ENCODE measurements around the gene PCDHB9.
"Not testable (repeated sequence)": the region's sequence is repeated elsewhere in the genome, so short reads cannot be mapped to it uniquely, and the experiment has no call there.

DNA sequence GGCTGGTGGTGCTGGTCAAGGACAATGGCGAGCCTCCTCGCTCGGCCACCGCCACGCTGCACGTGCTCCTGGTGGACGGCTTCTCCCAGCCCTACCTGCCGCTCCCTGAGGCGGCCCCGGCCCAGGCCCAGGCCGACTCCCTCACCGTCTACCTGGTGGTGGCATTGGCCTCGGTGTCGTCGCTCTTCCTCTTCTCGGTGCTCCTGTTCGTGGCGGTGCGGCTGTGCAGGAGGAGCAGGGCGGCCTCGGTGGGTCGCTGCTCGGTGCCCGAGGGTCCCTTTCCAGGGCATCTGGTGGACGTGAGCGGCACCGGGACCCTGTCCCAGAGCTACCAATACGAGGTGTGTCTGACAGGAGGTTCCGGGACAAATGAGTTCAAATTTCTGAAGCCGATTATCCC, 38.5 kb downstream of the PCDHB9 start:
- TF ChIP-seq, protein P1, sequence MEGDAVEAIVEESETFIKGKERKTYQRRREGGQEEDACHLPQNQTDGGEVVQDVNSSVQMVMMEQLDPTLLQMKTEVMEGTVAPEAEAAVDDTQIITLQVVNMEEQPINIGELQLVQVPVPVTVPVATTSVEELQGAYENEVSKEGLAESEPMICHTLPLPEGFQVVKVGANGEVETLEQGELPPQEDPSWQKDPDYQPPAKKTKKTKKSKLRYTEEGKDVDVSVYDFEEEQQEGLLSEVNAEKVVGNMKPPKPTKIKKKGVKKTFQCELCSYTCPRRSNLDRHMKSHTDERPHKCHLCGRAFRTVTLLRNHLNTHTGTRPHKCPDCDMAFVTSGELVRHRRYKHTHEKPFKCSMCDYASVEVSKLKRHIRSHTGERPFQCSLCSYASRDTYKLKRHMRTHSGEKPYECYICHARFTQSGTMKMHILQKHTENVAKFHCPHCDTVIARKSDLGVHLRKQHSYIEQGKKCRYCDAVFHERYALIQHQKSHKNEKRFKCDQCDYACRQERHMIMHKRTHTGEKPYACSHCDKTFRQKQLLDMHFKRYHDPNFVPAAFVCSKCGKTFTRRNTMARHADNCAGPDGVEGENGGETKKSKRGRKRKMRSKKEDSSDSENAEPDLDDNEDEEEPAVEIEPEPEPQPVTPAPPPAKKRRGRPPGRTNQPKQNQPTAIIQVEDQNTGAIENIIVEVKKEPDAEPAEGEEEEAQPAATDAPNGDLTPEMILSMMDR (IDR thresholded peaks at IDR 0.05) = not testable (repeated sequence)
- not testable (repeated sequence) for TF ChIP-seq POLR2A (IDR thresholded peaks at IDR 0.05)

Measured in testis (tissue), 2 donors.